HG03280 (cell line): ENCODE results near the gene SLC43A2.

Source experiments
- ATAC-seq: cut with Tn5 transposase; IDR thresholded peaks from one replicate; pipeline ENCODE4 v1.9.1; 2021; ENCODE audit warnings: mild to moderate bottlenecking, moderate library complexity; ENCODE audit not compliant: unreplicated experiment

Gene SLC43A2

GRCh38 chr17:1644493-1645206 lies 16.0 kb upstream of the SLC43A2 start:
- no peak for ATAC-seq

- ATAC-seq, result no peak
Observed at GRCh38 chr17:1643999-1644492, 15.4 kb upstream of the SLC43A2 start.

GRCh38 chr17:1643293-1643998 lies 14.8 kb upstream of the SLC43A2 start:
- no peak for ATAC-seq

GRCh38 chr17:1641065-1641403 lies 12.4 kb upstream of the SLC43A2 start:
- no peak for ATAC-seq

GRCh38 chr17:1640329-1641064 lies 11.9 kb upstream of the SLC43A2 start:
- no peak for ATAC-seq

- no peak for ATAC-seq
Observed at GRCh38 chr17:1639549-1640180, 11.0 kb upstream of the SLC43A2 start.

GRCh38 chr17:1638624-1639300 lies 10.1 kb upstream of the SLC43A2 start:
- ATAC-seq, result no peak

GRCh38 chr17:1638171-1638590 lies 9.5 kb upstream of the SLC43A2 start:
- ATAC-seq, result no peak

GRCh38 chr17:1636732-1637285 lies 8.2 kb upstream of the SLC43A2 start:
- ATAC-seq, result no peak

- ATAC-seq, result no peak
Observed at GRCh38 chr17:1635675-1636465, 7.2 kb upstream of the SLC43A2 start.

- ATAC-seq, result no peak
Observed at GRCh38 chr17:1634841-1635650, 6.4 kb upstream of the SLC43A2 start.

- no peak for ATAC-seq
Observed at GRCh38 chr17:1630662-1631061, 2.0 kb upstream of the SLC43A2 start.

GRCh38 chr17:1629504-1630310 lies 1.1 kb upstream of the SLC43A2 start:
- ATAC-seq, result no peak

- peak; percentile 54 for ATAC-seq
Observed at GRCh38 chr17:1628856-1629503, 346 bp upstream of the SLC43A2 start.

- no peak for ATAC-seq
Observed at GRCh38 chr17:1627182-1627981, 1.3 kb downstream of the SLC43A2 start.

GRCh38 chr17:1626333-1626732 lies 2.3 kb downstream of the SLC43A2 start:
- no peak for ATAC-seq

- ATAC-seq, result no peak
Observed at GRCh38 chr17:1625581-1625980, 3.1 kb downstream of the SLC43A2 start.
